Mammary epithelial cell (primary cell): Measurements from ENCODE around the gene BICRA.

Experiments used
- EZH2 ChIP-seq: IDR thresholded peaks from 2 replicates; pipeline ENCODE4 v1.6.1; 2012; ENCODE audit warnings: low read length, inconsistent platforms, borderline replicate concordance
- TF ChIP-seq, protein P1 (sequence below), 2 donors: IDR thresholded peaks in 1 of 2; conservative IDR thresholded peaks in 1 of 2; 2 replicates each; pipeline ENCODE4 v1.5.1; 2011 to 2012; ENCODE audit warnings: inconsistent platforms in 2 of 2, low read length in 2 of 2, mild to moderate bottlenecking in 2 of 2, control low read depth in 1 of 2, low read depth in 1 of 2; ENCODE audit not compliant: insufficient read depth in 1 of 2; ENCODE audit errors: extremely low read depth in 1 of 2

DNA sequence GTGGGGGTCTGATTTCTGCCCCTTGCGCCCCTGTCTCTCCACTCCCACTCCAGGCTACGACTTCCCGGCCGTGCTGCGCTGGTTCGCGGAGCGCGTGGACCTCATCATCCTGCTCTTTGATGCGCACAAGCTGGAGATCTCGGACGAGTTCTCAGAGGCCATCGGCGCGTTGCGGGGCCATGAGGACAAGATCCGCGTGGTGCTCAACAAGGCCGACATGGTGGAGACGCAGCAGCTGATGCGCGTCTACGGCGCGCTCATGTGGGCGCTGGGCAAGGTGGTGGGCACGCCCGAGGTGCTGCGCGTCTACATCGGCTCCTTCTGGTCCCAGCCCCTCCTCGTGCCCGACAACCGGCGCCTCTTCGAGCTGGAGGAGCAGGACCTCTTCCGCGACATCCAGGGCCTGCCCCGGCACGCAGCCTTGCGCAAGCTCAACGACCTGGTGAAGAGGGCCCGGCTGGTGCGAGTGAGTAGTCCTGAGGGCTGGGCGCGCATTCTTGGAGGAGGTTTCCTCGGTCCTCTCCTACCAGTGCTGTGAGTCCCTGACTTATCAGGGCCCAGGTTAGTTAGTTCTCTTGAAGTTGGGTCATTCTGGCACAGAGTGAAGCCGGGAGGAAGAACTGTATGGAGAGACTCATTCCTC is 116.9 kb downstream of the BICRA start:
- TF ChIP-seq, protein P1, sequence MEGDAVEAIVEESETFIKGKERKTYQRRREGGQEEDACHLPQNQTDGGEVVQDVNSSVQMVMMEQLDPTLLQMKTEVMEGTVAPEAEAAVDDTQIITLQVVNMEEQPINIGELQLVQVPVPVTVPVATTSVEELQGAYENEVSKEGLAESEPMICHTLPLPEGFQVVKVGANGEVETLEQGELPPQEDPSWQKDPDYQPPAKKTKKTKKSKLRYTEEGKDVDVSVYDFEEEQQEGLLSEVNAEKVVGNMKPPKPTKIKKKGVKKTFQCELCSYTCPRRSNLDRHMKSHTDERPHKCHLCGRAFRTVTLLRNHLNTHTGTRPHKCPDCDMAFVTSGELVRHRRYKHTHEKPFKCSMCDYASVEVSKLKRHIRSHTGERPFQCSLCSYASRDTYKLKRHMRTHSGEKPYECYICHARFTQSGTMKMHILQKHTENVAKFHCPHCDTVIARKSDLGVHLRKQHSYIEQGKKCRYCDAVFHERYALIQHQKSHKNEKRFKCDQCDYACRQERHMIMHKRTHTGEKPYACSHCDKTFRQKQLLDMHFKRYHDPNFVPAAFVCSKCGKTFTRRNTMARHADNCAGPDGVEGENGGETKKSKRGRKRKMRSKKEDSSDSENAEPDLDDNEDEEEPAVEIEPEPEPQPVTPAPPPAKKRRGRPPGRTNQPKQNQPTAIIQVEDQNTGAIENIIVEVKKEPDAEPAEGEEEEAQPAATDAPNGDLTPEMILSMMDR (conservative IDR thresholded peaks at IDR 0.05 in 1 of 2, IDR thresholded peaks at IDR 0.05 in 1 of 2; ENCODE audit: extremely low read depth in 1 of 2, insufficient read depth in 1 of 2, low read depth in 1 of 2, low read length in 2 of 2): no peak
- TF ChIP-seq EZH2: no peak
